HG03354 (cell line): ENCODE results near the gene STMND1.

ENCODE experiments used
- ATAC-seq: cut with Tn5 transposase; IDR thresholded peaks from one replicate; pipeline ENCODE4 v1.9.1; 2021; ENCODE audit warnings: mild to moderate bottlenecking; ENCODE audit not compliant: unreplicated experiment, poor library complexity, severe bottlenecking

The STMND1 gene

DNA sequence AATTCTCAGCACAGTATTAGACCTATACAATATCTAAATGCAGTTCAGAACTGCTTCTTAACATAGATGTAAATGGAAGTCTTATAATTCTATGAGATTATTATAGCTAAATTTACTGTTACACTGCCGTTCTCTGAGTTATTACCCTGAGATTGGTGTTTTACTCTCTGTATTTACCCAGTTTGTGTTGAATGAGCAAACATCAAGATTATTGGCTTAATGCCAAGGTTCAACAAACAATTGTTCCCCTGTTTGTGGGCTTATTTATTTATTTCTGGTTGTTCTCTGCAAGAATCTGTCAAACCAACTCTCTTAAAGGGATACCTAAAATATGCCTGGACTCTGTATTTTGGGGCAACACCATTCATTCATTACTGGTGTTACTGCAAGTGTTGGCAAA, 5.2 kb upstream of the STMND1 start:
- no peak for ATAC-seq

DNA sequence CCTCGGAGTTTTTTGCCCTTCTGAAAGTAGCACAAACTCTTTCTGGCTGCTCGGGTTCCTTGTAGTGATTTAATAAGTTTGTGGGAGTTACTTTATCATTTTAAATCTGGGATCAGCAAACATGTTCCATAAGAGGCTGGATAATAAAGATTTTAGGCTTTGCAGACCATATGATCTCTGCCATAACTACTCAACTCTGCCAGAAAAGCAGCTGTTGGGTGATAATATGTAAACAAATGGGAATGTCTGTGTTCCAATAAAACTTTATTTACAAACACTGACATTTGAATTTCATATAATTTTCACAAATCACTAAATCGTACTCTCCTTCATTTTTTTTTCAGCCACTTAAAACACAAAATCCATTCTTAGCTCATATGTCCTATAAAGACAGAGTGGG, 3.9 kb upstream of the STMND1 start:
- ATAC-seq = no peak

DNA sequence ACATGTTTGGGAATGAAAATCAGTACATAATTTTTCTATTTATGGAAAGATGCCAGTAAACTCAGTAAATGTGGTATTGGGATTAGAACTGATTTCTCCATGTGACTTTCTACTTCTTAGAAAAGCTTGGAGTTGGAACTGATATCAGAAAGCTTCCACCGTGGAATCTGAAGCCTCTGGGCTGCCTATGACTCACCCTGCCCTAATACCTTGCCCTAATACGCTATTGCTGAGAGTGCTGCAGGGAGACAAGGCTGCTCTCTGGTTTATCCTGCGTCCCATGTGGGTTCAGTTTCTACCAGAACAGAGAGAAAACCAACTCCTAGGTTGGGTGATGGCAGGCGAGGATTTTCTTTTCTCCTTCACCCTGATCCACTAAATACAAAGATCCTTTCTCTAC, 3.3 kb upstream of the STMND1 start:
- ATAC-seq = no peak

DNA sequence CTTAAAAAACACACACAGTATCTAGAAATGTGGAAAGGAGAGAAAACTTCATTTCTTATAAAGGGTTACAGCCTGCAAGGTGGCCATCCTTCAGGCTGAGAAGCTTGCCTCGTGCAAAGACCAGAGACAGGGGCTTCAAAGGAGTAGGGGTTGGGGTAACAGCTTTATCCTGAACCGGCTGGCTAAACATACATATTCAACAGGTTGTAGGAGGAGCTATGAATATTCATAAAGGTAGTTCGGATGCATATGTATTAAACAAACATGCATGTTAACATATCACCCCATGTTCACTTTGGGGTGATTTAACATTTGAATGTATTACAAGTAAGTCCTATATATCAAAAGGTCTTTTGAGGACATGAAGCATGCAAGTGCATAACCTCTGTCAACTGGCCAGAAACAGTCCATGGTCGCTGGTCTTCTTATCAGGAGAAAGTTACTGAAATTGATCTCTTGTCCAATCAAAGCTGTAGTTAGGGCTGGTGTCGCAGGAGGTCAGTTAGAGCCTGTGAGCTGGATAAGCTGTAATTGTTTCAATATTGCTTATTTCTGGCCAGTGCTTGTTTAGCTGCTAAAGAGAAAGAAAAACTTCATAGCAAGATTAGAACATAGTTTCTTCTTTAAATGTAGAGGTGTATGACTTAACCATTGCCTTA, 2.3 kb upstream of the STMND1 start:
- ATAC-seq = no peak

DNA sequence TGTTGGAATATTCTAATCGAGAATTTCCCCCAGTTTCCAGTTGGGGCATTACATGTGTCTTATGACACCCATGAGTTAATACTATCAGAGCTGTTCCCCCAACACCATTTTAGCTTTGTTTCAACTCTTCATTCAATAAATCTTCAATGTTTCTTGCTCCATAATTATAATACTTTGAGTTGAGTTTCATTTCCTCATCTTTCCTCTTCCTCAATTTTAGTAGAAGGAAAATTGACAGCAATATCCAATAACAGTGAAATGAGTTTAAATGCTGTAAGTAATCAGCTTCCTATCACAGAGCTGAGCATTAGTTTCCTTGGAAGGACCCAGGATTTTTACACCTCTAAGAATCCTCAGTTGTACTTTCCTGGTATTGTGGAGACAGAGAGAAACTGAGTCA, 1.0 kb upstream of the STMND1 start:
- ATAC-seq = no peak

DNA sequence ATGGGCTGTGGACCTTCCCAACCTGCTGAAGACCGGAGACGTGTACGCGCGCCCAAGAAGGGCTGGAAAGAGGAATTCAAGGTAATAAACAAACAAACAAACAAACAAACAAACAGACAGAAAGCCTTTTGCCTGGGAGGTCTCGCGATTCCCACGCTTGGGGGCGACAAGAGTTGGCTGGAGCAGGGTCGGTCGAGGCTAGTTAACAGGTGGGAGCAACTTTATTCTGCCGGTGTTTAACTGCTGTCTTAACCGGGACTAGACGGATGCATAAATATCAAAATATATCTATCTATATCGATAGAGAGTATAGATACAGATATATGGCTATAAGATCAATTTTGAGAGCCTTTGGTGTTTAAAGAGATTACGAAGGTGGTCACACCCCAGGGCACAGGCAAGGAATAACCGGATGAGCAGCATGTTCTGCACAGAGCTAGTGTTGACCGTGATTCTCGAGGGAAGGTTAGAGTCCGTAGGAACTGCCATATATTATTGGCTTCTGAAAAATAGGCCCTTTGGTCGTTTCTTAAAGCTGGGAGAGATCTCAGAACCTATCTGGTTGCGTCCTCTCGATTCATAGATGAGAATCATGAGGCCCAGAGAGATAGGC, 514 bp downstream of the STMND1 start:
- no peak for ATAC-seq

DNA sequence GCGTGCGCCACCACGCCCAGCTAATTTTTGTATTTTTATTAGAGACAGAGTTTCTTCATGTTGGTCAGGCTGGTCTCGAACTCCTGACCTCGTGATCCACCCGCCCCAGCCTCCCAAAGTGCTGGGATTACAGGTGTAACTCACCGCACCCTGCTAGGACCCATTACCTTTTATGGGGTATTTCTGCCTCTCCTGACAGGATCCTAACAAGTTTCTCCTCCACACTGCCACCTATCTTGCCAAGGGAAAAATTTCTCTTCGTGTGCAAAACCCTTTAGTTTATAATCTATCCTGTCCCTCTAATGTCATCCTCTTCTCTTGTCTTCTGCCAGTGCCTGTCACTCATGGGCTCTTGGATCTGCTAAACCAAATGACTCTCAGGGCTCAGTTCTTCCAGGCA, 1.9 kb downstream of the STMND1 start:
- ATAC-seq = no peak

DNA sequence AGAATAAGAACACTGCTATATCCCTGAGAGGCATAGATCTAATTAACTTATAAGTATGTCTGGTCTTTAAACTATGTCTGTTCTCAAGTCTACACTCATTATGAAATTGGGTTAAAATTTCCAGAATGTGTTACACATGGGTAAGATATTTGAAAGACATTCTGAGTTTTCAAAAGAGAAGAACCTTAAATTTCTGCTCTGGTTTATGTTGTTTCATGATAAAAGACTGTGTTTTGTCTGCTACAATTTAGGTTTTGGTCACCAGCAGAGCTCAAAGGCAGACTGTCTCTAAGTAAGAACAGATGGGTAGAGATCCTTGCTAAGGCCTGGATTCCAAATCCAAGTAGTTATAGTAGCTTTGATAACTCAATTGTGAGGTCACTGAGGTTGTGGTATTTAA, 6.0 kb downstream of the STMND1 start:
- no peak for ATAC-seq

DNA sequence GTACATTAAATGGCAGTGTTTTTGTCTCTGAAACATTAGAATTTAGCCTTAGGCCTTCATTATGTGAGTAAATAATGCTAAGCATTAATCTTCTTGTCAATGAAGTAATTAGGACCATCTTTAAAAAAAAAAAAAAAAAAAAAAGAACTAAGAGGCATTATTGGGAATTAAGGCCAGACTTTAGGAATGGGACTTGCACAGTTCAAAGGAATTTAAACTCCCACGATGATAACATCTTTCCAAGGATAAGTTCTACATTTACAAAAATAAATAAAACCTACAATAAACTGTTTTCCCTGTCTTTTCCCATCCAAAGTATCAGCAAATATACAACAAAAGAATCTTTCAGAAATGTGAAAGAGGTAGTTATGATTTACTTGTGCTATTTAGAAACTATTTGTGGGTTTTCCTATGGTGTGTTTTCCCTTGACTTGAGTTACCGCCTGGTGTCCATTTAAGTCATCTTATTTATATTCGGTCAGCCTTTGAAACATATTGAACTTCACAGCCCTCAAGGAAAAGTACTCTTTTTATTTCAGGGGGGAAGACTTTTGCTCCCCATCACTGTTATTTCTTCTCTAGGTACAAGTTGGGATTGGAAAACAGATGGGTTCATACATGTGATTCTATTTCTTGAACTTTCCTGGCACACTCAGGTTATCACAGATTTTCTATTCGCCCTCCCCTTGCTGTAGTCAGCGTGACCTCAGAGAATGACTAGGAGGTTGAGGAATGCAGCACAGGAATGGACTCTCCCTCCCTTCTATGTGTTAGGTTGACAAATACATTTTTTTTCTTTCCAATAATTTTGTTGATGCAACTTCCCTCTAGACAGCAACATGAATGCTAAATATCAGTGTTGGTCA, 13.6 kb downstream of the STMND1 start:
- ATAC-seq = no peak

DNA sequence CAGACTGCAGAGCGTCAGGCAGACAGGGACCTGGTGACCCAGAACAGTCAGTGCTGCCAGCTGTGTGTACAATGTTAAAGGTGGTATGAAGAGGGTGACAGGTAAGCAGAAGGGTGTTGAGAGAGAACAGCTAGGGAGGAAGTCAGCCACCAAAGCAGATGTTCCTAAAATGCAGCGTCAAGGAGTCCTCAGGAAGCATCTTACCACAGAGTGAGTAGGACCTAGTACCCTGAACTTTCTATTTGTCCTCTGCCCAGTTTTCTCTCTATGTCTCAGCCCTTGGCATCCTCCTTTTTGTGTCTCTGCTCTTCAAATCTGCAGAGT, 14.2 kb downstream of the STMND1 start:
- ATAC-seq = no peak

DNA sequence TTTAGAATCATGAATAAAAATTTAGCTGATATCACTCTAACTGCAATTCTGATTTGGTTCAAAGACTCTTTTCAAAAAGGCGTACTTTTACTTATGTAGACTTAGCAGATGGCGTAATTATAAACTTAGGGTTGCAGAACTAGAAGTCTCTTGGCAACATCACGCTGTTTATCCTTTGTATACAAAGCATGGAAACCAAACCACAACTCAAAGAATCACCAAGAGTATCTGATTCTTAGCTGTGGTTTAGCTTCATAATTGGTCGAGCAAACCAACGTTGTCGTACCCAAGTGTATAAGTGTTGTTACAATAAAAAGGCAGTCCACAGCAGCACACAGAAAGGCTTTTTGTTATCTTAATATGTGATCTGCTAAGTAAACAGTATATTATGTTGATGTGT, 18.2 kb downstream of the STMND1 start:
- no peak for ATAC-seq

DNA sequence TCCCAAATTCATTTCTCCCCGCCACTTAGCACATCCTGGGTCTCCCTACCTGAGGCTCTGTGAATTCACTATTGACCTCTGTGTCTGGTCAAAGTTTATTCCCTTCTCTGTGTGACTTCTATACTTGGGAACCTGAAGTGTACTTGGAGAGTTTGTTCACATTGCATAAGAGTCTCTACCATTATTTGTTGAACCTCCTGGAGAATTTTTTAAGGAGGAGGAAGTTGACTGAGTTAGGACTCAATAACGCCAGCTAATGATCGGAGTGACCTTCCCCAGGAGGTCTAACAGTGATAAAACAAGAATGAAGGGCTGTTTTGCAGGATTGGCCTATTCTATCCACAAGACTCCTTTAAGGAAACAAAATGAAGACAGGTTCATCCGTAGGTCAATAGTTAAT, 23.6 kb downstream of the STMND1 start:
- no peak for ATAC-seq

DNA sequence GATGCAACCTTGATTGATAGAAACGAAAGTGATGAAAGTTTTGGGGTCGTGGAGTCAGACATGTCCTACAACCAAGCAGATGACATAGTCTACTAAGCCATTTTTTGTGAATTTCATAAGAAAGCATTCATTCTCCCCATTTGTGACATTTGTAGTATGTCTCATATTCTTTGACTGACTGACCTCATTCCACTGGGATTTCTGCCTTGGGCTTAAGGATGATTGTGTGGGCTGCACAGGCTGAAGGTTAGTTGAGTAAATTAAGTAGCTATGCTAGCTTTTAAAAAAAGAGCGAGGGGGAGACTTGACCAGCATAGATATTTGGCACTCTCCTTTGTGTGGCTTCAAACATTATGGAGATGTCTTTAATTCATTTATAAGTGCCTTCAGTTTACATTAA, 28.9 kb downstream of the STMND1 start:
- no peak for ATAC-seq

DNA sequence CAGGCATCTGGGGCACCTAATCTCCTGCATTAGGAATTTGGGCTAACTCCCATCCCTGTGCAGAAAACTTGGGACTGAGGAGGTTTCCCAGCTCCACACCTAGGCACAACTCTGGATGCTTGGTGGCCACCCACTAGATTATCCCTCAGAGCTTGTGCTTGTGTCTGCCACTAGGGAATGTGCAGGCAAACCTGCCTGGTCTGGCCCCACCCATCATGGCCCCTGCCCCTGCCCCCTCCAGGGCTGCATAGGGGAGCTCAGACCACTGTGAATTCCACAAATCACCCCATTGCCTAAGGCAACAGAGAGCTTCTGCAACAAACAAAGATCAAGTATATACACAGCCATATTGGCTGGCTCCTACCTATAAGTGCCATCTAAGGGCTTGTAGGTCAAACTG, 31.1 kb downstream of the STMND1 start:
- no peak for ATAC-seq

DNA sequence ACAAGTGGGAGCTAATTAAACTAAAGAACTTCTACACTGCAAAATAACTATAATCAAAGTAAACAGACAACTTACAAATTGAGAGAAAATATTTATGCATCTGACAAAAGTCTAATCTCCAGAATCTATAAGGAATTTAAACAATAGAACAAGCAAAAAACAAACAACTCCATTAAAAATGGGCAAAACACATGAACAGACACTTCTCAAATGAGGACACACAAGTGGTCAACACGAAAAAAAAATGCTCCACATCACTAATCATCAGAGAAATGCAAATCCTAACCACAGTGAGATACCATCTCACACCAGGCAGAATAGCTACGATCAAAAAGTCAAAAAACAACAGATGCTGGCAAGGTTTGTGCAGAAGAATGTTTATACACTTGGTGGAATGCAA, 36.2 kb downstream of the STMND1 start:
- no peak for ATAC-seq

DNA sequence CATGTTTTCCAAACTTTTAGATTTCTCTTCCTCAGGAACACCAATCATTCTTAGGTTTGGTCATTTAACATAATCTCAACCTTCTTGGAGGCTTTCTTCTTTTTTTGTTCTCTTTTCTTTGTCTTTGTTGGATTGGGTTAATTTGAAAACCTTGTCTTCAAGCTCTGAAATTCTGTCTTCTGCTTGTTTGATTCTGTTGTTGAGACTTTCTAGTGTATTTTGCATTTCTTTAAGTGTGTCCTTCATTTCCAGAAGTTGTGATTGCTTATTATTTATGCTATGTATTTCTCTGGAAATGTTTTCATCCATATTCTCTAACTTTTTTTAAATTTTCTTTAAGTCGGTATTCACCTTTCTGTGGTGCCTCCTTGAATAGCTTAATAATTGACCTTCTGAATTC, 42.2 kb downstream of the STMND1 start:
- ATAC-seq = no peak

DNA sequence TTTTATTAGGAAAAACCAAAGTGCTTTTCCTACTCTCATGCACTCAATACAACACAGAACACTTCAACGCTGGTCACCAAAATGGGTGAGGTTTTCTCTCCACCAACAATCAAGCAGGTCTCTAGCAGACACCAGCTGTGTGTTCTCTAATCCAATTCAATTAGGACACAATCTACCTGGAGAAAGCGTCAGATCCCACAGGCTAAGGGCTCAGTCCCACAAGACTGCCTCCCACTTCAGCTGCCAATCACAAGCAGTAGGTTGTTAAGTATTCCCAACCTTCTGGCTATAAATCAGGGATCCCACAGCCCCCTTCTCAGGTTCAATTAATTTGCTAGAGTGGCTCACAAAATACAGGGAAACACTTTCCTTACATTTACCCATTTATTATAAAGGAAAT, 47.7 kb downstream of the STMND1 start:
- ATAC-seq = no peak

DNA sequence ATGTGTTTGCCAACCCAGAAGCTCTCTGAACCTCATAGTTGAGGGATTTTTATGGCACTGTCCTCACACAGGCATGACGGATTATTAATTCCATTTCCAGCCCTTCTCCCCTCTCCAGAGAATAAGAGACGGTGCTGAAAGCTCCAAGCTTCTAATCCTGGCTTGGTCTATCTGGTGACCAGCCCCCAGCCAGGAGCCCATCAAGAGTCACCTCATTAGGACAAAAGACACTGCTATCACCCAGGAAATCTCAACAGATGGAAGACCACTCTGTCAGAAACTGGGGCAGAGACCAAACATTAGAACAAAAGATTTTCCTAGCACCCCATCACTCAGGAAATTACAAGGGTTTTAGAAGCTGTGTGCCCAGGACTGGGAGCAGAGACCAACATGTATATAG, 48.2 kb downstream of the STMND1 start:
- ATAC-seq = no peak

DNA sequence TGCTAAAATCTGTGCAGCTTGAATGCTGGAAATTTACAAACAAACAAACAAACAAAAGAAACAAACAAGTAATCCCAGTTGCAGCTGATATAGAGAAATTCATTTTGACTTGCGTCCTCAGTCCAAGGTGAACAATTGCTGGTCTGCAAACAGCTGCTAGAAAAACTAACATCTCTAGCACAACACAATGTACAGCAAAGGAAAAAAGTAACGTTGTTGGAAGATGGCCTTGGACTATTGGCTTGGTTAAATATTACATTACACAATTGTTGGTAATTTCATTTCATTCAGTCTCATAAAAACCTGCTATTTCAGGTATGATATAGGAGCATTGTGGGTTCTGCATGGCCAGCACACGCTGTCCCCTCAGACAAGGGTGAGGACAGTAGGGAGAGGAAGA, 50.0 kb downstream of the STMND1 start:
- no peak for ATAC-seq

DNA sequence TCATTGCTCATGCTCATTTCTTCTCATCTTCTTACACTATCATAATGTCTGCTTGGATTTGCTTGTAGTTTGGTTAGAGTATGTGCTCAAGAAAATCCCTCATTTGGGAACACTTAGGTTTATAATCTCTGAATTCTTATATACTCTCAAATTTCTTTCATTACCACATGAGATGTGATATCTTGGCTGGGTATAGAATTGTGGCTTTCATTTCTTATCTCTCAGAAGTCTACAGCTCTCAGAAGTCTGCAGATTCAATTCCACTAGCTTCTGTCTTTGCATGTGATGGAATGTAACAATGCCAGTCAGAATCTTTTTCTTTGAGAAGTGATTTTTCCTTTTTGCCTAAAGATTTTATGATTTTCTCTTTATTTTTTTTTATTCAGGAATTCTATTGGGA, 50.9 kb downstream of the STMND1 start:
- no peak for ATAC-seq
